Mesendoderm (in vitro differentiated cells): ENCODE results near the gene IL6.

Experiments
- DNase-seq: peaks from one replicate; pipeline ENCODE4 v3.0.0; 2013
- H2AK5ac ChIP-seq: 2 replicates; pipeline ENCODE4 v1.6.1; 2013; ENCODE audit warnings: low read length, inconsistent platforms
- H2BK120ac ChIP-seq: 2 replicates; pipeline ENCODE4 v1.6.1; 2013; ENCODE audit warnings: low read depth, mild to moderate bottlenecking, low read length, moderate library complexity, mixed read lengths
- H2BK15ac ChIP-seq: replicated peaks from 2 replicates; pipeline ENCODE4 v1.6.1; 2013; ENCODE audit warnings: low read depth, mild to moderate bottlenecking, moderate library complexity
- H2BK5ac ChIP-seq: 2 replicates; pipeline ENCODE4 v1.6.1; 2013; ENCODE audit warnings: low read length, inconsistent platforms
- H3K18ac ChIP-seq: 2 replicates; pipeline ENCODE4 v1.6.1; 2013; ENCODE audit warnings: mild to moderate bottlenecking, low read length, mixed read lengths
- H3K23ac ChIP-seq: one replicate; pipeline ENCODE4 v1.6.1; 2013; ENCODE audit warnings: low read length
- H3K27ac ChIP-seq: 2 replicates; pipeline ENCODE4 v1.5.1; 2013; ENCODE audit warnings: low read depth, mild to moderate bottlenecking, inconsistent platforms, low read length, moderate library complexity
- H3K27me3 ChIP-seq: 2 replicates; pipeline ENCODE4 v1.6.1; 2013; ENCODE audit warnings: low read length, control low read depth, mild to moderate bottlenecking, inconsistent platforms; ENCODE audit not compliant: insufficient read depth, poor library complexity
- H3K36me3 ChIP-seq: 2 replicates; pipeline ENCODE4 v1.6.1; 2013; ENCODE audit warnings: low read length, inconsistent platforms; ENCODE audit not compliant: control insufficient read depth, insufficient read depth
- H3K4ac ChIP-seq: one replicate; pipeline ENCODE4 v1.6.1; 2013; ENCODE audit warnings: low read depth, mild to moderate bottlenecking, low read length, moderate library complexity
- H3K4me1 ChIP-seq: 2 replicates; pipeline ENCODE4 v1.6.1; 2013; ENCODE audit warnings: low read depth, low read length, inconsistent platforms; ENCODE audit not compliant: control insufficient read depth
- H3K4me2 ChIP-seq: 2 replicates; pipeline ENCODE4 v1.6.1; 2013; ENCODE audit warnings: low read length
- H3K4me3 ChIP-seq: 2 replicates; pipeline ENCODE4 v1.5.1; 2013; ENCODE audit warnings: mild to moderate bottlenecking, low read length
- H3K56ac ChIP-seq: one replicate; pipeline ENCODE4 v1.6.1; 2013; ENCODE audit warnings: low read length
- H3K79me1 ChIP-seq: 2 replicates; pipeline ENCODE4 v1.6.1; 2013; ENCODE audit warnings: low read length, inconsistent platforms
- H3K79me2 ChIP-seq: 2 replicates; pipeline ENCODE4 v1.6.1; 2013; ENCODE audit warnings: mild to moderate bottlenecking, low read length; ENCODE audit not compliant: control insufficient read depth, insufficient read depth
- H3K9ac ChIP-seq: 2 replicates; pipeline ENCODE4 v1.6.1; 2013; ENCODE audit warnings: low read length, inconsistent platforms
- H4K5ac ChIP-seq: one replicate; pipeline ENCODE4 v1.6.1; 2013; ENCODE audit warnings: low read length
- H4K8ac ChIP-seq: one replicate; pipeline ENCODE4 v1.6.1; 2013; ENCODE audit warnings: low read depth, mild to moderate bottlenecking, control low read depth, low read length, moderate library complexity
- WGBS: extraction: QIAGEN DNeasy Blood & Tissue Kit; methylation state at CpG from one replicate; pipeline ENCODE4 v1.1.7; 2013; ENCODE audit warnings: low lambda C conversion rate, missing lambda C conversion rate; ENCODE audit not compliant: insufficient coverage; ENCODE audit errors: extremely low coverage; 5-methylcytosine and 5-hydroxymethylcytosine counted together

The IL6 gene

DNA sequence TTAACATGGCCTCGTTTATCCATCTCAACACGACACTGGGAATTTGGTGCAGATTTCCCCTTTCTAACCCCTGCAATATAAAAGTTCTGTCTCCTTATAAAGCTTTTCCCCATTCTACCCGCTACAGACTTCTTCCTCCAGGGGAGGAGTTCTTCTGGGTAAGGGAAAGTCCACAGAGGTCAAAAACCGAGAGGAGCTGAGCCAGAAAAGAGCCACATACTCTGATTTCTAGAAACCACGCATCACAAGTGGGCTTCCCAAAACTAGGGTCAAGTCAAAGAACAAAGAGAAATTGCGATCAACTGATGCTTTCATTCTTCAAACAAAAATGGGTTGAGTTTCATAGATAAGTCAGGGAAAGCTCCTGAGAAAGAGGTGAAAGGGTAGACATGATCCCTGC, 6.8 kb downstream of the IL6 start:
- Histone ChIP-seq H3K4ac (no peak overlapping the region), H2AK5ac (no peak overlapping the region), H3K79me2 (no peaks in the 10 kb centered on the region), H3K9ac (no peak overlapping the region), H2BK5ac (no peak overlapping the region), H3K79me1 (no peaks in the 10 kb centered on the region), H2BK120ac (no peak overlapping the region), H3K4me1 (no peaks in the 10 kb centered on the region), H3K18ac (no peak overlapping the region), H3K4me3 (no peak overlapping the region), H3K27ac (no peak overlapping the region), H4K5ac (no peak overlapping the region), H3K23ac (no peak overlapping the region), H4K8ac (no peak overlapping the region), H3K27me3 (no peaks in the 10 kb centered on the region), H3K36me3 (no peaks in the 10 kb centered on the region), H2BK15ac (no peak overlapping the region), H3K56ac (no peak overlapping the region), H3K4me2 (no peak overlapping the region)
- WGBS: no CpG with 5 or more reads among the region's 6 CpGs
- no peak for DNase-seq

DNA sequence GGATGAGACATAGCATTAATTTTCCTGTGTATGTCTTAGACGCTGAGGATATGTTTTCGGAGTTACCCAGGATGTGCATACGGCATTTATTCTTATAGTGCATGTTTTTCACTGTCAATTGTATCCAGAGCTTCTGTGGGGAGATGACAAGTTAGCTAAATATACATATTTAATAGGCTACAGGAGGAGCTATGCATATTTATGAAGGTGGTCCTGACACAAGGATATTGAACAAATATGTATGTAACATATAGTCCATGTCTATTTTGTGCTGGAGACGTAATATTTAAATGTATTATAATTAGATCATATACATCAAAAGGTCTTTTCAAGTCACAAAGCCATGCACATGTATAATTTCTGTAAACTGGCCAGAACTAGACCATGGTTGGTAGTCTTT, 16.0 kb downstream of the IL6 start:
- Histone ChIP-seq H2BK15ac (no peak overlapping the region), H3K56ac (no peak overlapping the region), H3K4me2 (no peak overlapping the region), H3K4me1 (no peaks in the 10 kb centered on the region), H3K79me1 (no peaks in the 10 kb centered on the region), H2BK5ac (no peak overlapping the region), H4K8ac (no peak overlapping the region), H3K4ac (no peak overlapping the region), H3K79me2 (no peaks in the 10 kb centered on the region), H3K27me3 (no peaks in the 10 kb centered on the region), H2BK120ac (no peak overlapping the region), H3K36me3 (no peaks in the 10 kb centered on the region), H3K4me3 (no peak overlapping the region), H2AK5ac (no peak overlapping the region), H3K23ac (no peak overlapping the region), H3K9ac (no peak overlapping the region), H3K18ac (no peak overlapping the region), H4K5ac (no peak overlapping the region), H3K27ac (no peak overlapping the region)
- no CpG with 5 or more reads among the region's 4 CpGs for WGBS
- DNase-seq: no peak

DNA sequence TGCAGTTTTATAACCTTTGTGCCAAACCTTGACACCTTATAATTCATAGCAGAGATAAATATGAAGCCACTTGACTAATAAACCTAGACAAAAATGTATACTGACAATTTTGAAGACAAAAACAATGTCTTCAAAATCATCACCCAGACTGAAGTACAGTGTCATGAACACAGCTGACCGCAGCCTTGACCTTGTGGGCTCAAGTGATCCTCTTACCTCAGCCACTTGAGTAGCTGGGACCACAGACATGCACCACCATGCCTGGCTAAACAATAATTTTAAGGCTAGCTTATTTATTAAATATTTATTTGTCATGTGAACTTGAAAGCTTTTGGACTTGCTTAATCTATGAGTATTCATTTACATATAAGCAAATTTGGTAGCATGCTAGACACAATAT, 24.3 kb downstream of the IL6 start:
- Histone ChIP-seq H2BK5ac (no peak overlapping the region), H3K56ac (no peak overlapping the region), H3K9ac (no peak overlapping the region), H3K27ac (no peak overlapping the region), H2AK5ac (no peak overlapping the region), H3K79me2 (no peaks in the 10 kb centered on the region), H3K23ac (no peak overlapping the region), H4K5ac (no peak overlapping the region), H3K4ac (no peak overlapping the region), H3K18ac (no peak overlapping the region), H3K4me1 (no peaks in the 10 kb centered on the region), H3K4me3 (no peak overlapping the region), H3K27me3 (no peaks in the 10 kb centered on the region), H2BK120ac (no peak overlapping the region), H3K79me1 (no peaks in the 10 kb centered on the region), H2BK15ac (no peak overlapping the region), H3K36me3 (no peaks in the 10 kb centered on the region), H3K4me2 (no peak overlapping the region), H4K8ac (no peak overlapping the region)
- WGBS: no CpG with 5 or more reads among the region's 1 CpG
- DNase-seq: no peak

GRCh38 chr7:22757338-22757994, 30.5 kb downstream of the IL6 start:
- Histone ChIP-seq H3K4ac (no peak overlapping the region), H3K56ac (no peak overlapping the region), H3K23ac (no peak overlapping the region), H3K36me3 (no peaks in the 10 kb centered on the region), H2BK120ac (no peak overlapping the region), H3K4me1 (no peaks in the 10 kb centered on the region), H3K9ac (no peak overlapping the region), H3K27ac (no peak overlapping the region), H2BK15ac (no peak overlapping the region), H2AK5ac (no peak overlapping the region), H3K4me2 (no peak overlapping the region), H4K8ac (no peak overlapping the region), H4K5ac (no peak overlapping the region), H3K27me3 (no peaks in the 10 kb centered on the region), H2BK5ac (no peak overlapping the region), H3K4me3 (no peak overlapping the region), H3K79me2 (no peaks in the 10 kb centered on the region), H3K18ac (no peak overlapping the region), H3K79me1 (no peaks in the 10 kb centered on the region)
- WGBS: no CpG with 5 or more reads among the region's 1 CpG
- no peak for DNase-seq

DNA sequence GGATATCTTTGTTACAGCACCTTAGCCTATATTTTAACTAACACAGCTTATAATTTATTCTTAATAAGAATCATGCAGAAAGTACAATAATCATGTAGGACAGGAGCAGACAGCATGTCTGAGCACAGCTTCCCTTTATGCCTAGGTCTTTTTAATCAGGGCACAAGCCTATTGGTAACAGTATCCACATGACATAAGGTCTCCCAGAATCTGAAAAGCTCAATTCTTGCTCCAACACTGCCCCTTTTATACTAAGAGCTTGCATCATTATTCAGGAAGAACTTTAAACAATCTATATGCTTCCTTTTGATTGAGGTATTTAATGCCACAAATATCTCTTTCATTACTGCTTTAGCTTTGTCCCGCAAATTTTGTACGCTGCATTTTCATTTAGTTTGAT, 31.6 kb downstream of the IL6 start:
- no peaks in the 10 kb centered on the region for H3K36me3 ChIP-seq
- no peak overlapping the region for H2BK5ac ChIP-seq
- no peak overlapping the region for H2BK15ac ChIP-seq
- H3K9ac ChIP-seq: no peak overlapping the region
- no peak for DNase-seq
- no peaks in the 10 kb centered on the region for H3K79me1 ChIP-seq
- no peak overlapping the region for H4K5ac ChIP-seq
- H3K27ac ChIP-seq: no peak overlapping the region
- no peak overlapping the region for H2BK120ac ChIP-seq
- no peak overlapping the region for H3K4me3 ChIP-seq
- H4K8ac ChIP-seq: no peak overlapping the region
- no peaks in the 10 kb centered on the region for H3K79me2 ChIP-seq
- no peak overlapping the region for H3K4ac ChIP-seq
- no peak overlapping the region for H3K18ac ChIP-seq
- no peaks in the 10 kb centered on the region for H3K4me1 ChIP-seq
- no CpG with 5 or more reads among the region's 2 CpGs for WGBS
- H2AK5ac ChIP-seq: no peak overlapping the region
- H3K23ac ChIP-seq: no peak overlapping the region
- no peak overlapping the region for H3K56ac ChIP-seq
- H3K27me3 ChIP-seq: no peaks in the 10 kb centered on the region
- H3K4me2 ChIP-seq: no peak overlapping the region

GRCh38 chr7:22759721-22760120, 32.7 kb downstream of the IL6 start:
- Histone ChIP-seq H3K9ac (no peak overlapping the region), H3K18ac (no peak overlapping the region), H3K4me2 (no peak overlapping the region), H3K79me2 (no peaks in the 10 kb centered on the region), H4K8ac (no peak overlapping the region), H3K27me3 (no peaks in the 10 kb centered on the region), H3K79me1 (no peaks in the 10 kb centered on the region), H3K56ac (no peak overlapping the region), H3K36me3 (no peaks in the 10 kb centered on the region), H2BK15ac (no peak overlapping the region), H2BK5ac (no peak overlapping the region), H3K4me1 (no peaks in the 10 kb centered on the region), H3K4me3 (no peak overlapping the region), H3K27ac (no peak overlapping the region), H4K5ac (no peak overlapping the region), H3K23ac (no peak overlapping the region), H3K4ac (no peak overlapping the region), H2AK5ac (no peak overlapping the region), H2BK120ac (no peak overlapping the region)
- no peak for DNase-seq
